Lower leg skin (tissue), 3 donors: ENCODE measurements around the gene DMGDH.

ENCODE experiments used
- POLR2A ChIP-seq, 2 donors: fragments of 450-650 bp; IDR thresholded peaks; one replicate each; pipeline ENCODE4 v1.6.1; 2016 to 2017; ENCODE audit warnings: antibody characterized with exemption in 2 of 2, mild to moderate bottlenecking in 1 of 2, moderate library complexity in 1 of 2
- TF ChIP-seq, protein P1 (sequence below), 3 donors: fragments of 450-650 bp; IDR thresholded peaks; one replicate each; pipeline ENCODE4 v1.5.1; 2016; ENCODE audit warnings: antibody characterized with exemption in 3 of 3, mild to moderate bottlenecking in 3 of 3, moderate library complexity in 2 of 3

DNA sequence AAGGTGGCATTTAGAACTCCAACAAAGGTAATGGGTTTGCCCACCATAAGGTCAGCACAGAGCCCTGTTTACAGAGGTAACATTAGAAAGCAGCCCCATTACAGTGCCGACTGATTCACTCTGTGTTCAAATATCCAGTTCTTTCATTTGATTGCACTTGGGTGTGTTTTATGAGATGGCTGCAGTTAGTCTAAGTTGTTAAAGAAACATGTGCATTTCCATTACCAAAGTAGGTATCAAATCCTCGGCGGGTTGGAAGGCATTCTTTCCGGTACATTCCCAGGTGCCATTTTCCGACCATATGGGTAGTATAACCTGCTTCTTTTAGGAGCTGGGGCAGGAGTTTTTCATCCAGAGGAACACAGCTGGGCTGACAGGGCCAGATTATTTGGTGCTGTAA is 100.7 kb downstream of the DMGDH start:
- no peak for TF ChIP-seq POLR2A (IDR thresholded peaks at IDR 0.05)
- TF ChIP-seq, protein P1, sequence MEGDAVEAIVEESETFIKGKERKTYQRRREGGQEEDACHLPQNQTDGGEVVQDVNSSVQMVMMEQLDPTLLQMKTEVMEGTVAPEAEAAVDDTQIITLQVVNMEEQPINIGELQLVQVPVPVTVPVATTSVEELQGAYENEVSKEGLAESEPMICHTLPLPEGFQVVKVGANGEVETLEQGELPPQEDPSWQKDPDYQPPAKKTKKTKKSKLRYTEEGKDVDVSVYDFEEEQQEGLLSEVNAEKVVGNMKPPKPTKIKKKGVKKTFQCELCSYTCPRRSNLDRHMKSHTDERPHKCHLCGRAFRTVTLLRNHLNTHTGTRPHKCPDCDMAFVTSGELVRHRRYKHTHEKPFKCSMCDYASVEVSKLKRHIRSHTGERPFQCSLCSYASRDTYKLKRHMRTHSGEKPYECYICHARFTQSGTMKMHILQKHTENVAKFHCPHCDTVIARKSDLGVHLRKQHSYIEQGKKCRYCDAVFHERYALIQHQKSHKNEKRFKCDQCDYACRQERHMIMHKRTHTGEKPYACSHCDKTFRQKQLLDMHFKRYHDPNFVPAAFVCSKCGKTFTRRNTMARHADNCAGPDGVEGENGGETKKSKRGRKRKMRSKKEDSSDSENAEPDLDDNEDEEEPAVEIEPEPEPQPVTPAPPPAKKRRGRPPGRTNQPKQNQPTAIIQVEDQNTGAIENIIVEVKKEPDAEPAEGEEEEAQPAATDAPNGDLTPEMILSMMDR (IDR thresholded peaks at IDR 0.05) = no peak
